Putamen (tissue), 1 donor: ENCODE data around the gene PRSS21.

Experiments used
- DNase-seq: peaks from one replicate; pipeline ENCODE4 v3.0.0-alpha.2; 2016; ENCODE audit warnings: low spot score

The PRSS21 gene

DNA sequence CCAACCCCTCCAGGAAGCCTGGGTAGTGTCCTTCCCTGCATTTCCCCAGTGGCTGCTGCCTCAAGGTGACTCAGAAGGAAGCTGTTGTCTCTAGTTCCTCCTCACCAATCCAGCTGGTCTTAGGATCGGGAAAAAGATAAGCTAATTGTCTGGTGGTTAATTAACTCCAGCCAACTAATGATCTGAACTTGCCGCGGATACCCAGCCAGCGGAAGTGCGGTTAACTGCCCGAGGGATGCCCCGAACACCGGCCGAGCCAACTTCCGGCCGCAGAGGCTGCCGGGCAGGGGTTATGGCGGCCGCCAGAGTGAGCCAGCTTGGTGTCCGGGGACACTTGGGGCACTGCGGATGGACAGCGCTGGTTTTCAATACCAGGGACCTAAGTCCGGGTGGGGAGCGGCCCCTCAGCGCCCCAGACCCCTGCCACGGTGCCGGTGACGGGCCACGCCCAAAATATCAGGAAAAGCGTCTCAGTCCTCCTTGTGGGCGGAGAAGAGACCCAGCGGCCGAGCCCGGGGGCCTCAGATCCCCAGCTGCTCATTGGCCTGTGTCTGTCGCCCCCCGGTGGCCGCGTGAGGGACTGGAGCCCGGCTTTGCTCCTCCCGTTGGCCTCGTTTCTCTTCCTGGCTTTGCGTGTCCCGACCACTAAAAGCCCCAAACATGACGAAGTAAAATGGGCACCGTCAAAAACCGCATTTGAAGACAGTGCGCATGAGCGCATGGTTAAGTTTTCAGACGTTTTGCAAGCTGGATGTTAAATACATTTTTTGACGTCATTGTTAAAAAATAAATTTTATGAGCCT lies 51.2 kb downstream of the PRSS21 start:
- peak; percentile 90 for DNase-seq
